ENCODE data around the gene GTF2H1. TPM values are rescaled to one million over a fixed set of nuclear protein-coding genes. Genes with fewer than 3 reads are reported as not detected.

GTF2H1 gene
- 33.0 to 41.2 TPM (median 34.1 TPM) in 5 replicates for total RNA-seq (2022; extraction: Qiagen RNA extraction; ENCODE audit: low read depth)

DNA sequence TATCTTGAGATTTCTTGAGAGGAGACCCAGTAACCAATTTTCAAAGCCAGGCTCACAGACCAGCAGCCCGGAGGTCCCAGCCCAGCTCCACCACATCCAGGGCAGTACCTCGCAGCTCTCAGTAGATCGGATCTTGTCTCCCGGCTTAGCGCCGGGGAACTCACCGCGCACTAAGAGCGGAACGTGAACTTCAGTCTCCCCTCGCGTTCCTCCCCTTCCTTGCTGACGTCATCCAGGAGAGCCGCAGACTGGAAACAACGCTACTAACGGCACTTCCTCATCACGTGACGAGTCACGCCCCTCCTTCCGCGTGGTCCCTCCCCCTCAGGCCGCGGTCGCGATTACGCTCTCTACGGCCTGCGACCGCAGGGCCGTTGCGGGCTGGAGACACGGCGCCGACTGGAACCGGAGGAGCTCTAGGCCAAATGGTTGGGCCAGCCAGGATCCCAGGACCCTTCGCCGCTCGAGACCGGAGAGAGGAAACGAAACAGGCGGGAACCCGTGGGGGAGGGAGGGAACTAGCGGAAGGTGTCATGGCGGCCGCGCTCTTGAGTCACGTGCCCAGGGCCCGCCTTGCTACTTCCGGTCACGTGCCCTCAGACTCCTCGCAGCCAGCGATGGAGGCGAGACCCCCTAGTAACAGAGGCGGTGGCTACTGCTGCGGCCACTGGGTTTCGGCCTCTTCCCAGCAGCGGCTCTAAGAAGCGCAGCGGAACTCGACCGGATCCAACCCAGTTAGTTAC, at the start of gene GTF2H1, which contains the start of gene HPS5:
TSS of gene GTF2H1 (plus strand) at position 599 of the 743 bp plus-strand sequence. CDS start 10,508 bp downstream, outside the sequence.
TSS of gene HPS5 (minus strand) at position 172 of the 743 bp plus-strand sequence. CDS start 4,282 bp downstream, outside the sequence.

DNA sequence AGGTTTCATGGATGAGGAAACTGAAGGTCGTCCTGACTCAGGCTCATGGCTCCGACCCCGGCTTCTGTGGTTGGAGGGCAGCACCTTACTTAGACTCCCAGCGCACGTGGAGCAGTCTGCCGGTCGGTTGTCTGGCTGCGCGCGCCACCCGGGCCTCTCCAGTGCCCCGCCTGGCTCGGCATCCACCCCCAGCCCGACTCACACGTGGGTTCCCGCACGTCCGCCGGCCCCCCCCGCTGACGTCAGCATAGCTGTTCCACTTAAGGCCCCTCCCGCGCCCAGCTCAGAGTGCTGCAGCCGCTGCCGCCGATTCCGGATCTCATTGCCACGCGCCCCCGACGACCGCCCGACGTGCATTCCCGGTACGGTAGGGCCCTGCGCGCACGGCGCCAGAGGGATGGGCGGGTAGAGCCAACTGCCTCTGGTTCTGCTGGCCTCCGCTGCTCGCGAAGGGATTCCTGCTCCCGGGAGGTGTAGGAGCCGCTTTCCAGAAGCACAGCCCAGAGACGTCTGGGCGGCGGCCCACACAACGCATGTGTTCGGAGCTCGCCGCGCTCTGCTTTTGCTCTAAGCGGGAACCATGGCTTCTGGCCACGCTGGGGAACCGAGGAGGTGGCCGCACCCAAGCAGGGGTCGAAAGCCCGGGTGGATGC, 72.0 kb downstream of the GTF2H1 start, which contains the start of gene LDHA:
TSS of gene LDHA (plus strand) at position 289 of the 653 bp plus-strand sequence. CDS start 2,280 bp downstream, outside the sequence.

Other genes with a start within 250 kb of the GTF2H1 start
- 34.6 to 42.6 TPM (median 40.5 TPM) in 5 replicates for gene SAAL1, start 216.5 kb upstream of the GTF2H1 start, total RNA-seq (2022; extraction: Qiagen RNA extraction; ENCODE audit: low read depth)
- not detected in 5 replicates for gene MRGPRX3, start 190.0 kb upstream of the GTF2H1 start, total RNA-seq (2022; extraction: Qiagen RNA extraction; ENCODE audit: low read depth)
- not detected in 5 replicates for gene MRGPRX4, start 149.7 kb upstream of the GTF2H1 start, total RNA-seq (2022; extraction: Qiagen RNA extraction; ENCODE audit: low read depth)
- not detected in 5 replicates for gene SAA4, start 85.8 kb upstream of the GTF2H1 start, total RNA-seq (2022; extraction: Qiagen RNA extraction; ENCODE audit: low read depth)
- 0.65 TPM in 1 of 5 replicates, not detected in the others for gene SAA2, start 73.9 kb upstream of the GTF2H1 start, total RNA-seq (2022; extraction: Qiagen RNA extraction; ENCODE audit: low read depth)
- 0.58 to 1.2 TPM (median 0.89 TPM) in 5 replicates for gene SAA1, start 56.3 kb upstream of the GTF2H1 start, total RNA-seq (2022; extraction: Qiagen RNA extraction; ENCODE audit: low read depth)
- gene HPS5, start 427 bp upstream of the GTF2H1 start, total RNA-seq (2022; extraction: Qiagen RNA extraction; ENCODE audit: low read depth): 12.3 to 16.0 TPM (median 13.3 TPM) in 5 replicates
- 2,730 to 4,065 TPM (median 2,807 TPM) in 5 replicates for gene LDHA, start 72.0 kb downstream of the GTF2H1 start, total RNA-seq (2022; extraction: Qiagen RNA extraction; ENCODE audit: low read depth)
- gene LDHC, start 89.8 kb downstream of the GTF2H1 start, total RNA-seq (2022; extraction: Qiagen RNA extraction; ENCODE audit: low read depth): 0.13 to 0.21 TPM (median 0.18 TPM) in 3 of 5 replicates, not detected in the others
- gene LDHAL6A, start 133.3 kb downstream of the GTF2H1 start, total RNA-seq (2022; extraction: Qiagen RNA extraction; ENCODE audit: low read depth): not detected in 5 replicates
- gene TSG101, start 204.4 kb downstream of the GTF2H1 start, total RNA-seq (2022; extraction: Qiagen RNA extraction; ENCODE audit: low read depth): 90.6 to 126 TPM (median 110 TPM) in 5 replicates